ENCODE measurements around the gene SGO1.

Gene SGO1

DNA sequence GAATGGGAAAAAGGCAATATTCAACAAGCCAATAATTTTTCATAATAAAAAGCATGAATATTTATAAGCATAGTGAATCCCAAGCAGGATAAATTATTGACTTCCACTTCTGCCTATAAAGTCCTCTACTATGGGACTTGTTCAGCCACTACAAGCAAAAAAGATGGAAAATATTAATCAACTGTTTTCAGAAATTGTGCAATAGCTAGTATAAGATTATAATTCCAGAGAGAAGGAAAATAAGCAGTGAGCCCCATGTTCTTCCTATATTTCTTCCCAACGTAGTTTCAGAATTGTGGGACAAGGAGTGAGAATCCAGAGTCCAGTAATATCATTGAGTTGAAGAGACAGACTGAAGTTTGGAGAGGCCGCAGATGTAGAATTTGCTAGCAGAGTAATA is 24.3 kb downstream of the SGO1 start:
- no peak overlapping the region for H3K9ac ChIP-seq (ENCODE audit: low read depth in 1 of 2, low read length in 2 of 2)
- H3K27me3 ChIP-seq (ENCODE audit: control insufficient read depth in 1 of 2, insufficient read depth in 2 of 2, low read length in 2 of 2), result no peaks in the 10 kb centered on the region
- no peak overlapping the region for H3K4me3 ChIP-seq (ENCODE audit: low read depth in 1 of 2, low read length in 2 of 2)
- H3K9me3 ChIP-seq (ENCODE audit: control insufficient read depth in 1 of 2, low read length in 2 of 2), result no peaks in the 10 kb centered on the region
- H3K4me1 ChIP-seq (ENCODE audit: control insufficient read depth in 1 of 2, insufficient read depth in 2 of 2, low read length in 2 of 2), result no peaks in the 10 kb centered on the region
- H3K27ac ChIP-seq (ENCODE audit: low read depth, low read length), result no peak overlapping the region
- no peaks in the 10 kb centered on the region for H3K36me3 ChIP-seq (ENCODE audit: control insufficient read depth in 1 of 2, insufficient read depth in 2 of 2, low read length in 2 of 2)

DNA sequence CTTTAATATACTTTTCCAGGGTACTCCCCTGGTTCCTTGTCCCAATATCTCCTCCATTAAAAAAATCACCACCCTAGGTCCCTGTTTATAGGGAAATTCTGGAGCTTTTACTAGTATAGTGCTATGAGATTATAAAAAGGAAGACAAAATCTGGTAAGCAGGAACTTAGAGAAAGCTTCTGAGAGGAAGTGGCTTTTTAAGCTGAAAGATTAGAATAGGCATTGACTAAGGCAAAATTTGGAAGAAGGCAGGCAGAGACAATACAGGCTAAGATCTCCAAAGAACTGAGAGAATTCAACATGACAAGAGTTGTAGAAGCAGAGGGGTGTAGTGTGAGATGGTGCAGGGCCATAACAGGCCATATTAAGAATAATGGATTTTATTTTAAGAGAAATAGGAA is 25.8 kb downstream of the SGO1 start:
- Histone ChIP-seq H3K4me1 (ENCODE audit: control insufficient read depth in 1 of 2, insufficient read depth in 2 of 2, low read length in 2 of 2) (no peaks in the 10 kb centered on the region), H3K27me3 (ENCODE audit: control insufficient read depth in 1 of 2, insufficient read depth in 2 of 2, low read length in 2 of 2) (no peaks in the 10 kb centered on the region), H3K9me3 (ENCODE audit: control insufficient read depth in 1 of 2, low read length in 2 of 2) (no peaks in the 10 kb centered on the region), H3K4me3 (ENCODE audit: low read depth in 1 of 2, low read length in 2 of 2) (no peak overlapping the region), H3K9ac (ENCODE audit: low read depth in 1 of 2, low read length in 2 of 2) (no peak overlapping the region), H3K36me3 (ENCODE audit: control insufficient read depth in 1 of 2, insufficient read depth in 2 of 2, low read length in 2 of 2) (no peaks in the 10 kb centered on the region), H3K27ac (ENCODE audit: low read depth, low read length) (no peak overlapping the region)

DNA sequence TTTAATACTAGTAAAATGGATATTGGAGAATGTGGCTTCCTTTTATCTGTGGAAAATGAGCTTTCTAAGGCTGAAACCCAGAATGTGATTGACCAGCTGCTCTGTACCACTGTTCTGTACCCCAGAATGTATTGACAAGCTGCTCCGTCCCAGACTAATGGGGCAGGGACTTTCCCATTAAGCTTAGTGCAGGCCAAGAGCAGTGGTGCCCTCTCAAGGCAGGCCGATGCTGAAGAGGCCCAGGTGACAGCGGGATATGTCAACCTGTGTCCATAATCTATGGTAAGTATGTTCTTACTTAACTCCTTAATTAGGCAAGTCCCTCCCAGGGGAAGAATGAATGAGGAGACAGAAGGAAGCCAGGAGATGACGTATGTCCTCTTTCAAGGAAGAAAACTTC is 31.1 kb downstream of the SGO1 start:
- H3K27me3 ChIP-seq (ENCODE audit: control insufficient read depth in 1 of 2, insufficient read depth in 2 of 2, low read length in 2 of 2), result no peaks in the 10 kb centered on the region
- H3K4me1 ChIP-seq (ENCODE audit: control insufficient read depth in 1 of 2, insufficient read depth in 2 of 2, low read length in 2 of 2), result no peaks in the 10 kb centered on the region
- no peak overlapping the region for H3K27ac ChIP-seq (ENCODE audit: low read depth, low read length)

DNA sequence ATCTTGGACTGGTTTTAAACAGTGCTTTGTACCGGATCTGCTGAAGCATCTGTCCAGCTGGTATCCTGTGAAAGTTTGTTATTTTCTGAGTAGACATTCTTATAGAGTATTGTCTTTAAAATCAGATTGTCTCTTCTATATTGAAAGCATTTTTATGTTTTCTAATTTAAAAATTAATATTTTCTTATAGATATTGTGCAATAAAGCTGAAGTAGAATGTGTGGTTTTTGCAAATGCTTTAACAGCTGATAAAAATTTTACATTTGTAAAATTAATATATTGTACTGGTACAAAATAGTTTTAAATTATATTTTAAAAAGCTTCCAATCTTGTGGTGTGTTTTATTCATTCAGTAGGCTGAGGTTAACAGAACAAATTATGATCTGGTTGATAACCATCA is 31.9 kb downstream of the SGO1 start:
- H3K4me1 ChIP-seq (ENCODE audit: control insufficient read depth in 1 of 2, insufficient read depth in 2 of 2, low read length in 2 of 2), result no peaks in the 10 kb centered on the region
- no peaks in the 10 kb centered on the region for H3K9me3 ChIP-seq (ENCODE audit: control insufficient read depth in 1 of 2, low read length in 2 of 2)
- H3K27ac ChIP-seq (ENCODE audit: low read depth, low read length), result no peak overlapping the region
- H3K4me3 ChIP-seq (ENCODE audit: low read depth in 1 of 2, low read length in 2 of 2), result no peak overlapping the region
- H3K36me3 ChIP-seq (ENCODE audit: control insufficient read depth in 1 of 2, insufficient read depth in 2 of 2, low read length in 2 of 2), result peaks cover 5 to 7% of the 10 kb centered on the region in 2 donors
- no peaks in the 10 kb centered on the region for H3K27me3 ChIP-seq (ENCODE audit: control insufficient read depth in 1 of 2, insufficient read depth in 2 of 2, low read length in 2 of 2)
- H3K9ac ChIP-seq (ENCODE audit: low read depth in 1 of 2, low read length in 2 of 2), result no peak overlapping the region

More for the DNA sequence above, 31.1 kb downstream of the SGO1 start:
- Histone ChIP-seq H3K9me3 (ENCODE audit: control insufficient read depth in 1 of 2, low read length in 2 of 2) (no peaks in the 10 kb centered on the region), H3K9ac (ENCODE audit: low read depth in 1 of 2, low read length in 2 of 2) (no peak overlapping the region), H3K36me3 (ENCODE audit: control insufficient read depth in 1 of 2, insufficient read depth in 2 of 2, low read length in 2 of 2) (peaks cover 2 to 5% of the 10 kb centered on the region in 2 donors), H3K4me3 (ENCODE audit: low read depth in 1 of 2, low read length in 2 of 2) (no peak overlapping the region)

DNA sequence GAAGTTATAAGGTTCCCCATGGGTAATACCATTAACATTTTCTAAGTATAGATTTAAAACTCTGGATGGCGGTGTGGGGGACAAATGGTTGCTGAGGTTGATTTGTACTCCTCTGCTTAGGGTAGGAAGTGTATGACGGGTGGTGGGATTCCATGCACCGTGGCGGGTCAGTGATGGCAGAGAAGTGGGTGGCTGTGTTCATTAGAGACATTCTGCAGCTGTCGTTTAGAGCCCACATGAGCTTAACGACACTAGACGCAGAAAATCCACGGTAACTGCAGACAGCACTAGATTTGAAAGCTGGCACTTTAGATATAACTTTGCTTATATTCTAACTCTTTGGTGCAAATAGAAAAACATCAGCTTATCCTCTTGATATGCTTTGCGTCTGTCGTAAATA is 37.5 kb downstream of the SGO1 start:
- Histone ChIP-seq H3K27me3 (ENCODE audit: control insufficient read depth in 1 of 2, insufficient read depth in 2 of 2, low read length in 2 of 2) (no peaks in the 10 kb centered on the region), H3K36me3 (ENCODE audit: control insufficient read depth in 1 of 2, insufficient read depth in 2 of 2, low read length in 2 of 2) (peaks cover 14 to 19% of the 10 kb centered on the region in 2 donors), H3K4me3 (ENCODE audit: low read depth in 1 of 2, low read length in 2 of 2) (no peak overlapping the region), H3K27ac (ENCODE audit: low read depth, low read length) (no peak overlapping the region), H3K4me1 (ENCODE audit: control insufficient read depth in 1 of 2, insufficient read depth in 2 of 2, low read length in 2 of 2) (no peaks in the 10 kb centered on the region), H3K9me3 (ENCODE audit: control insufficient read depth in 1 of 2, low read length in 2 of 2) (no peaks in the 10 kb centered on the region), H3K9ac (ENCODE audit: low read depth in 1 of 2, low read length in 2 of 2) (no peak overlapping the region)

DNA sequence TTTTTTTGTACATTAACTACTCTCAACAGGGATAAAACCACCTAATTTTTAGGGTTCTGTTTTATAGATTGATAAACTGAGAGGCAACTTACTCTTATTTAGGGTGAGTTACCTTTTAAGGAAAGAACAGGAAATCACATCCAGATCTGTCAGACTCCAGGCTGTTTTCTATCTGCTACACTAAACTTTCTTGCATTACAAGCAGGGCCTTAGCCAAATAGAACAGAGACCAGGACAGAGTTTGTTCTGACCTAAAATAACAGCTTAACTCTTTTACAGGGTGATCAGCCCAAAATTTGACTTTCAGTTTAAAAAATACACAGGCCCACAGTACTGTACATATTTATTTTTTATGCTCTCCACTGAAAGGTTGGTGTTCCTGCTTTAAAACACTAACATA is 38.6 kb downstream of the SGO1 start:
- peaks cover 14 to 27% of the 10 kb centered on the region in 2 donors for H3K36me3 ChIP-seq (ENCODE audit: control insufficient read depth in 1 of 2, insufficient read depth in 2 of 2, low read length in 2 of 2)
- H3K9me3 ChIP-seq (ENCODE audit: control insufficient read depth in 1 of 2, low read length in 2 of 2), result no peaks in the 10 kb centered on the region
- no peak overlapping the region for H3K9ac ChIP-seq (ENCODE audit: low read depth in 1 of 2, low read length in 2 of 2)
- H3K4me3 ChIP-seq (ENCODE audit: low read depth in 1 of 2, low read length in 2 of 2), result no peak overlapping the region
- no peaks in the 10 kb centered on the region for H3K4me1 ChIP-seq (ENCODE audit: control insufficient read depth in 1 of 2, insufficient read depth in 2 of 2, low read length in 2 of 2)
- H3K27me3 ChIP-seq (ENCODE audit: control insufficient read depth in 1 of 2, insufficient read depth in 2 of 2, low read length in 2 of 2), result no peaks in the 10 kb centered on the region
- no peak overlapping the region for H3K27ac ChIP-seq (ENCODE audit: low read depth, low read length)

DNA sequence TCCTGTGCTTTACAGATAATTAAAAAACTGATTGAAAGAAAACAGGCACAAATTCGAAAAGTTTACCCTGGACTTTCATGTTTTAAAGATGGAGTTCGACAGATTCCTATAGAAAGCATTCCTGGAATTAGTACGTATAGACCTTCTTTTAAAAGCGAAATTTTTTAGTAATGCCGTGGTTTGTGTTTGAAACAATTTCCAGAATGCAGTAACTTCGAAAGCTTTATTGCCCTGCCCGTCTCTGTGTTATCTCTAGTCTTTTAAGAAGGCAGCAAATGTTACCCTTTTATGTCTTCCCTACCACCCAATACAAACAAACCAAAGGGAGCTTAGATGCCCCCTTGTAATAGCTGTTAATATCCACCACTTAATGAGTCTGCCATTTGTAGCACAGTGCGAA is 39.7 kb downstream of the SGO1 start:
- no peak overlapping the region for H3K27ac ChIP-seq (ENCODE audit: low read depth, low read length)
- H3K36me3 ChIP-seq (ENCODE audit: control insufficient read depth in 1 of 2, insufficient read depth in 2 of 2, low read length in 2 of 2), result peaks cover 14 to 32% of the 10 kb centered on the region in 2 donors
- H3K4me3 ChIP-seq (ENCODE audit: low read depth in 1 of 2, low read length in 2 of 2), result no peak overlapping the region

DNA sequence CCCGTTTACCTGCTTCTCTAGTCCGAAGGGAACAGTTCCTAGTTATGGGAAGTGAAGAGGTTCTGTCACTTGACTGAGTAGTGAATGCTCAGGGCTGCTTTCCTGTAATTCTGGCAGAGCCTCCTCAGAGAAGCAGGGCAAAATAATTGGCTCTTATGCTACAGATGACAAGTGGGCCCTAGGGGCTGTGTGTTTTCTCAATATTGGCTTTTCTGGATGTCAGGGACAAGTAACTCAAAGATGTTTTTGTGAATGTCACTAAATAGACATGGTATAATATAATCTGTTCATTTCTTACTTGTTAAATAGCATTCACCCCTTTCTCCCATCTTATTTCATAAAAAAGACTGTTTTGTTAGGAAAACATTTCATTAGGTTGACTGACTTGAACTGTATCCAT is 40.1 kb downstream of the SGO1 start:
- no peaks in the 10 kb centered on the region for H3K27me3 ChIP-seq (ENCODE audit: control insufficient read depth in 1 of 2, insufficient read depth in 2 of 2, low read length in 2 of 2)
- H3K9me3 ChIP-seq (ENCODE audit: control insufficient read depth in 1 of 2, low read length in 2 of 2), result no peaks in the 10 kb centered on the region
- H3K36me3 ChIP-seq (ENCODE audit: control insufficient read depth in 1 of 2, insufficient read depth in 2 of 2, low read length in 2 of 2), result peaks cover 14 to 36% of the 10 kb centered on the region in 2 donors
- no peak overlapping the region for H3K4me3 ChIP-seq (ENCODE audit: low read depth in 1 of 2, low read length in 2 of 2)
- no peaks in the 10 kb centered on the region for H3K4me1 ChIP-seq (ENCODE audit: control insufficient read depth in 1 of 2, insufficient read depth in 2 of 2, low read length in 2 of 2)
- no peak overlapping the region for H3K27ac ChIP-seq (ENCODE audit: low read depth, low read length)
- H3K9ac ChIP-seq (ENCODE audit: low read depth in 1 of 2, low read length in 2 of 2), result no peak overlapping the region

More for the DNA sequence above, 39.7 kb downstream of the SGO1 start:
- Histone ChIP-seq H3K9ac (ENCODE audit: low read depth in 1 of 2, low read length in 2 of 2) (no peak overlapping the region), H3K27me3 (ENCODE audit: control insufficient read depth in 1 of 2, insufficient read depth in 2 of 2, low read length in 2 of 2) (no peaks in the 10 kb centered on the region), H3K9me3 (ENCODE audit: control insufficient read depth in 1 of 2, low read length in 2 of 2) (no peaks in the 10 kb centered on the region), H3K4me1 (ENCODE audit: control insufficient read depth in 1 of 2, insufficient read depth in 2 of 2, low read length in 2 of 2) (no peaks in the 10 kb centered on the region)

DNA sequence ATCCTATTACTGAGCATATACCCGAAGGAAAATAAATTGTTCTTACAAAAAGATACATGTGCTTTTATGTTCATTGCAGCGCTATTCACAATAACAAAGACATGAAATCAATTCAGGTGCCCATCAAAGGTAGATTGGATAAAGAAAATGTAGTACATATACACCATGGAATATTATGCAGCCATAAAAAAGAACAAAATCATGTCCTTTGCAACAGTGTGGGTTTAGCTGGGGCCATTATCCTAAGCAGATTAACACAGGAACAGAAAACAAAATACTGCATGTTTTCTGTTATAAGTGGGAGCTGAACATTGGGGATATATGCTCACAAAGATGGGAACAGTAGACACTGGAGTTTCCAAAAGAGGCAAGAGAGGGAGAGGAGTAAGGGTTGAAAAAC is 42.5 kb downstream of the SGO1 start:
- Histone ChIP-seq H3K4me3 (ENCODE audit: low read depth in 1 of 2, low read length in 2 of 2) (no peak overlapping the region), H3K27ac (ENCODE audit: low read depth, low read length) (no peak overlapping the region), H3K4me1 (ENCODE audit: control insufficient read depth in 1 of 2, insufficient read depth in 2 of 2, low read length in 2 of 2) (no peaks in the 10 kb centered on the region), H3K9ac (ENCODE audit: low read depth in 1 of 2, low read length in 2 of 2) (no peak overlapping the region), H3K9me3 (ENCODE audit: control insufficient read depth in 1 of 2, low read length in 2 of 2) (no peaks in the 10 kb centered on the region), H3K27me3 (ENCODE audit: control insufficient read depth in 1 of 2, insufficient read depth in 2 of 2, low read length in 2 of 2) (no peaks in the 10 kb centered on the region), H3K36me3 (ENCODE audit: control insufficient read depth in 1 of 2, insufficient read depth in 2 of 2, low read length in 2 of 2) (peaks cover 9 to 37% of the 10 kb centered on the region in 2 donors)

DNA sequence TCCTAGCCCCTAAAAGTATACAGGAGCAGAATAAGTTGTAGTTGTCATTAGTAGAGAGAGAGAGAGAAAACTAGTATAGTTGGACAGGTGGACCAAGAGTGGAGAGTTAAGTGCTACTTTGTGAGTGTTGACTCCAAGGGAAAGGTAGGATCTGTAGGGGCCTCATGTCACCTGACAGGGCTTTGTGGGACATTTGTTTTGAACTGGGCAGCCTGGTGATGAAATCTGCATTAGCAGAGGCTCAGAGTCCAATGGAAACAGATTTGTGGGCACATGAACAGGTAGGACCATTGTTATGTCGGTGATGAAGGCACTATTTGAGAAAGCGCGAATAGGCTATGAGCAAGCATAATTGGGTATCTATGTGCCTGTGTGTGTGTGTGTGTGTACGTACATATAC is 43.5 kb downstream of the SGO1 start:
- no peak overlapping the region for H3K4me3 ChIP-seq (ENCODE audit: low read depth in 1 of 2, low read length in 2 of 2)
- H3K27me3 ChIP-seq (ENCODE audit: control insufficient read depth in 1 of 2, insufficient read depth in 2 of 2, low read length in 2 of 2), result no peaks in the 10 kb centered on the region
- no peak overlapping the region for H3K27ac ChIP-seq (ENCODE audit: low read depth, low read length)
- no peaks in the 10 kb centered on the region for H3K4me1 ChIP-seq (ENCODE audit: control insufficient read depth in 1 of 2, insufficient read depth in 2 of 2, low read length in 2 of 2)
- H3K36me3 ChIP-seq (ENCODE audit: control insufficient read depth in 1 of 2, insufficient read depth in 2 of 2, low read length in 2 of 2), result peaks cover 4 to 31% of the 10 kb centered on the region in 2 donors
- H3K9me3 ChIP-seq (ENCODE audit: control insufficient read depth in 1 of 2, low read length in 2 of 2), result no peaks in the 10 kb centered on the region
- H3K9ac ChIP-seq (ENCODE audit: low read depth in 1 of 2, low read length in 2 of 2), result no peak overlapping the region

DNA sequence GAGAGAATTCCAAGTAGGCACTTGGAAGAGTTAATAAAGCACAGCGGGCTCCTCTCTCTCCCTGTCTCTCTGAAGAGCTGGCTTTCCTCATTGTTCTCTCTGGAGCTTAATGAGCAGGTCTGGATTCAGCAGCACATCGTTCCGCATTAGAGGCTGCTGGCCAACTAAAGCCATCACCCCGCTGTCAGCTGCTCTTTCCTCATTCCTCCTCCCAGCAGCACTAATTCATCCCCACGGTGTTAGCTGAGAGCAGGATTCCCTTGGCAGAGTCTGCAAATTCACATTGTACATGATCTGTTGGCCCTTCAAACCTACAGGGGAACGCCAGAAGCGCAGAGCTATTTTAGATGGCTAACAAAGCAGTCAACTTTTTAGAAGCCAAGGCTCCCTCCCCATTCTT is 44.2 kb downstream of the SGO1 start:
- no peaks in the 10 kb centered on the region for H3K9me3 ChIP-seq (ENCODE audit: control insufficient read depth in 1 of 2, low read length in 2 of 2)
- no peak overlapping the region for H3K27ac ChIP-seq (ENCODE audit: low read depth, low read length)
- no peaks in the 10 kb centered on the region for H3K4me1 ChIP-seq (ENCODE audit: control insufficient read depth in 1 of 2, insufficient read depth in 2 of 2, low read length in 2 of 2)
- H3K4me3 ChIP-seq (ENCODE audit: low read depth in 1 of 2, low read length in 2 of 2), result no peak overlapping the region
- H3K27me3 ChIP-seq (ENCODE audit: control insufficient read depth in 1 of 2, insufficient read depth in 2 of 2, low read length in 2 of 2), result no peaks in the 10 kb centered on the region
- H3K36me3 ChIP-seq (ENCODE audit: control insufficient read depth in 1 of 2, insufficient read depth in 2 of 2, low read length in 2 of 2), result peaks cover 7 to 36% of the 10 kb centered on the region in 2 donors
- no peak overlapping the region for H3K9ac ChIP-seq (ENCODE audit: low read depth in 1 of 2, low read length in 2 of 2)
